ENCODE data around the gene GLDN. TPM values are rescaled to one million over a fixed set of nuclear protein-coding genes. Genes with fewer than 3 reads are reported as not detected.

The GLDN gene
- total and polyA plus RNA-seq, 2 of the 8 experiments (the other 6 are each of a cell fraction or from before 2014, with no cell fraction given): 0.24 to 0.50 TPM

- no peak overlapping the region for H3K4me3 ChIP-seq (ENCODE audit: extremely low read depth in 1 of 4, insufficient read depth in 2 of 4, low read depth in 3 of 4, low read length in 4 of 4)
- no peak overlapping the region for H3K4me2 ChIP-seq (ENCODE audit: insufficient read depth in 1 of 2, low read depth in 2 of 2, low read length in 2 of 2)
- no peak overlapping the region for H3K23ac ChIP-seq (ENCODE audit: insufficient read length)
- no peak overlapping the region for H3K4ac ChIP-seq (replicated peaks; ENCODE audit: insufficient read length, low read depth, low read length)
- no peak overlapping the region for H2BK5ac ChIP-seq (ENCODE audit: low read depth, low read length)
- H3K36me3 ChIP-seq (ENCODE audit: control insufficient read depth in 2 of 4, insufficient read depth in 4 of 4, low read length in 3 of 4): no peaks in the 10 kb centered on the region
- no peak overlapping the region for H3K27ac ChIP-seq (ENCODE audit: low read depth, low read length)
- no peak overlapping the region for H3K56ac ChIP-seq (replicated peaks; ENCODE audit: insufficient read length, low read depth, low read length)
- H2BK120ac ChIP-seq (replicated peaks; ENCODE audit: low read depth, low read length): no peak overlapping the region
- H3K4me1 ChIP-seq (replicated peaks in 1 of 4; ENCODE audit: control insufficient read depth in 3 of 4, insufficient read depth in 4 of 4, low read length in 3 of 4): peaks cover 0 to 2% (median 0%) of the 10 kb centered on the region in 4 experiments; a peak in 1 of 7 replicates
- FAIRE-seq (no peak), DNase-seq (ENCODE audit: low read depth in 1 of 2, low spot score in 2 of 2) (no peak)
- no peak overlapping the region for H2AFZ ChIP-seq (ENCODE audit: low read length)
- ChIA-PET POLR2A (ENCODE audit: partially characterized antibody) (no interaction called here), CTCF (ENCODE audit: partially characterized antibody) (interaction anchor here (1.1 to 7.6 kb wide), 5 partner anchors 16 to 174 kb away, joined by 3 to 42 read pairs (median 6); no protein-coding TSS in a partner anchor)
- H2AK5ac ChIP-seq (ENCODE audit: low read depth, low read length): no peak overlapping the region
- H3K79me2 ChIP-seq (ENCODE audit: control insufficient read depth in 1 of 2, insufficient read depth in 2 of 2, low read length in 2 of 2): no peaks in the 10 kb centered on the region
- H3K18ac ChIP-seq (ENCODE audit: extremely low read depth, low read length): no peak overlapping the region
- TF ChIP-seq PHF8 (conservative IDR thresholded peaks at IDR 0.05; ENCODE audit: low read depth, low read length) (no peak), NRF1 (IDR thresholded peaks at IDR 0.05; ENCODE audit: low read depth, low read length) (no peak)
- H4K91ac ChIP-seq (replicated peaks; ENCODE audit: insufficient read length, low read length): no peak overlapping the region
- no peak overlapping the region for H3K9ac ChIP-seq (replicated peaks in 1 of 4; ENCODE audit: extremely low read depth in 1 of 4, low read depth in 3 of 4, low read length in 3 of 4)
- no peaks in the 10 kb centered on the region for H3K9me3 ChIP-seq (ENCODE audit: insufficient read depth in 2 of 2, low read depth in 1 of 2, low read length in 1 of 2)
- no peaks in the 10 kb centered on the region; a peak in 1 of 7 replicates for H3K27me3 ChIP-seq (replicated peaks in 1 of 4; ENCODE audit: control insufficient read depth in 3 of 4, extremely low read depth in 1 of 4, insufficient read depth in 3 of 4, low read length in 3 of 4)
- no peak overlapping the region for H2BK12ac ChIP-seq (ENCODE audit: low read depth, low read length)
- no peaks in the 10 kb centered on the region for H3K79me1 ChIP-seq (ENCODE audit: low read depth, low read length)
- H4K5ac ChIP-seq (ENCODE audit: insufficient read length, low read depth, low read length): no peak overlapping the region
- no peak overlapping the region for H2BK20ac ChIP-seq (ENCODE audit: low read length)
- H3K14ac ChIP-seq (ENCODE audit: insufficient read length): no peak overlapping the region
- H2BK15ac ChIP-seq (ENCODE audit: low read length): no peak overlapping the region
- H4K8ac ChIP-seq (ENCODE audit: extremely low read depth, insufficient read depth, low read length): no peak overlapping the region
- H4K20me1 ChIP-seq (replicated peaks in 1 of 2; ENCODE audit: control insufficient read depth in 1 of 2, insufficient read depth in 2 of 2, low read length in 2 of 2): no peaks in the 10 kb centered on the region
- no peaks in the 10 kb centered on the region for H3K23me2 ChIP-seq (ENCODE audit: low read depth, low read length)
- 93% methylated on average over 5 of the region's 5 CpGs; no CpG with 5 or more reads in 1 of the 2 experiments for WGBS, 2 experiments (ENCODE audit: extremely low coverage in 1 of 2, insufficient coverage in 1 of 2, insufficient read length in 1 of 2, insufficient replicate concordance in 2 of 2, low coverage in 1 of 2, low lambda C conversion rate in 2 of 2, missing lambda C conversion rate in 1 of 2)
Measured at GRCh38 chr15:51366071-51366470, 24.6 kb downstream of the GLDN start.
